IgD-negative memory B cell (primary cell): ENCODE results near the gene PACSIN3. TPM values are rescaled to one million over a fixed set of nuclear protein-coding genes. Genes with fewer than 3 reads are reported as not detected.

Source experiments
- H3K27ac Mint-ChIP-seq, 3 donors: one replicate each; pipeline ENCODE4 v1.8.0; 2020 to 2022; ENCODE audit warnings: mild to moderate bottlenecking in 3 of 3, mixed read lengths in 3 of 3, moderate library complexity in 1 of 3
- H3K27me3 Mint-ChIP-seq: one replicate; pipeline ENCODE4 v1.8.0; 2021; ENCODE audit warnings: mixed read lengths
- H3K36me3 Mint-ChIP-seq: one replicate; pipeline ENCODE4 v1.8.0; 2020; ENCODE audit warnings: mild to moderate bottlenecking, mixed read lengths
- H3K4me1 Mint-ChIP-seq, 3 donors: one replicate each; pipeline ENCODE4 v1.8.0; 2020 to 2022; ENCODE audit warnings: mixed read lengths in 3 of 3, mild to moderate bottlenecking in 1 of 3
- H3K4me3 Mint-ChIP-seq, 4 donors: one replicate each; pipeline ENCODE4 v1.8.0; 2020 to 2022; ENCODE audit warnings: mild to moderate bottlenecking in 4 of 4, mixed read lengths in 4 of 4, moderate library complexity in 3 of 4
- H3K9me3 Mint-ChIP-seq, 3 donors: one replicate each; pipeline ENCODE4 v1.8.0; 2020 to 2021; ENCODE audit warnings: mixed read lengths in 3 of 3, mild to moderate bottlenecking in 1 of 3
- polyA plus RNA-seq: library from polyadenylated mRNA; unstranded; fragments of 300-500 nt; fragmentation: Illumina TruSeq; gene quantifications from one replicate; pipeline ENCODE4 v1.2.3, GENCODE V29; 2021

PACSIN3 gene
- polyA plus RNA-seq, 1 donor from 2014 or later: not detected

DNA sequence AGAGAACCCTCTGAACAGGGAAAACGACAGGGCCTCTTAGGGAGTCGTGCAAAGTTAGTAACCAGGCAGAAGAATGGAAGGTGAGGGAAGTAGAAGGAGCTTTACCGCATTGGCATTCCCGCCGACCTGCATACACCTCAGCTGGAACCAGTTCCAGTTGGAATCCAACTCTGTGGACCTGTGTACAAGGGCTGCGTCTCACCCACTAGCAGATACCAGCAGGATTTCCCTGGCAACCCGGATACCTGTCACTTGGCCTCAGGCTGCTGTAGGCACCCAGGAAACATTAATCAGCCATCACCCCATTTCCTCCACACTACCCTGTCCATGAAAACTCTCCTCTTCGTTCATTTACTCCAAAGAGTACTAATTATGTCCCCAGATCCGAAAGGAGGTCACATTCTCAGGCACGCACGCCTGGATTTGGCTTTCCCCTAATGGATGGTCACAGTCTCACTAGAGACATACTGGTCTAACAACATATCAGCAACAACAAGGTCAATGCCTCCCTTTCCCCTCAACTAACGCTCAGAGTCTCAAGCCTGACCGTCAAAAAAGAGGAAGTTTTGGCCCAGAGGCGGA is 10.4 kb downstream of the PACSIN3 start:
- peaks cover 2% of the 10 kb centered on the region for H3K36me3 Mint-ChIP-seq
- no peaks in the 10 kb centered on the region for H3K27me3 Mint-ChIP-seq
- H3K4me1 Mint-ChIP-seq: peaks cover 19 to 27% (median 20%) of the 10 kb centered on the region in 3 donors
- H3K4me3 Mint-ChIP-seq: peak overlapping the region; percentile 97 to 100 (median 98)
- peaks cover 0 to 3% (median 0%) of the 10 kb centered on the region in 3 donors for H3K9me3 Mint-ChIP-seq
- peak overlapping the region; percentile 98 to 100 (median 99) for H3K27ac Mint-ChIP-seq

DNA sequence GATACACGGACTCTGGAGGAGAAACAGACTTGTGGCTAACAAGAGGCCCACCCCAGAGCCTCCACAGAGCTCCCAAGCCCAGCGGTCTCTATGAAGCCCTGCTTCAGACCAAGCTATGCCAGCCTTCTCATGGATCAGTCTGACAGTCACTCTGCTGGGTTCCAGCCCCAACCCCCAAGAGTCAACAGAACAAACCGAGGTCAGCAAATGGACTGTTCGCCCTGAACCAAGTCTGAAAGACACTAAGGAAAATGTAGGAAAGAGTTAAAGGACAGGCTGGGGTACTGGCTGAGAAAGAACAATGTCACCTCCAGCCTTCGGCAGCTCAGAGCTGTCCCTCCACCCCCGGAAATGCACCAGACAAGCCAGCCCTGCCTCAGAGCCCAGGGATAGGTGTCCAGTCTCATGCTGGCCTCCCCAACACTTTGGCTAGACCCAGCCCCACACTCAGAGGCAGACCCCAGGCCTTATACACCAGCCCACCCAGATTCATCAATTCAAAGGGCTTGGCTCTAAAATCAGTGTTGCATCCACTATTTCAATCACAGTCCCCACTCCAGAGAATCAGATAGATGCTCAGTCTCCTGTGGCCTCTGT is 13.4 kb downstream of the PACSIN3 start:
- H3K36me3 Mint-ChIP-seq: peaks cover 2% of the 10 kb centered on the region
- H3K9me3 Mint-ChIP-seq: peaks cover 0 to 3% (median 0%) of the 10 kb centered on the region in 3 donors
- peak overlapping the region in 2 of 4 donors; percentile 44 to 55 for H3K4me3 Mint-ChIP-seq
- H3K27ac Mint-ChIP-seq: peak overlapping the region in 1 of 3 donors; percentile 80
- no peaks in the 10 kb centered on the region for H3K27me3 Mint-ChIP-seq
- H3K4me1 Mint-ChIP-seq: peaks cover 13 to 22% (median 18%) of the 10 kb centered on the region in 3 donors

DNA sequence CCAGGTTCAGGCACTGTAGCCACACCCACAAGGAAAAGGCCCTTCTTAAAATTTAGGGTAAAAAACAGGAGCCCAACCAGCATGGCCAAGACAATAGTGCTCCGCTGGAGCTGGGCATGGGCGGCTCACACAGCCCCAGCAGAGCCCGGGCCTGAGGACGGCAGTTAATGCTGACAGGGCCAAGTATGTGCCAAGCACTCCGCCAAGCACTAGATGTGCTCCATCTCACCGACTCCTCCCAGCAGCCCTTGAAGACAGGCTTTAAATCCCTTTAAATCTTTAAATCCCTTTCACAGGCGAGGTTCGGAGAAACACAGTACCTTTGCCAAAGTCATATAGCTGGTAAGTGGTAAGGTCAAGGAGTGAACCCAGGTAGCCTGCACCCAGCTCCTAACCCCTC is 14.4 kb downstream of the PACSIN3 start:
- Mint-ChIP-seq H3K36me3 (peaks cover 2% of the 10 kb centered on the region), H3K27ac (peak overlapping the region; percentile 31 to 62 (median 58)), H3K4me3 (peak overlapping the region in 1 of 4 donors; percentile 60), H3K27me3 (no peaks in the 10 kb centered on the region), H3K4me1 (peaks cover 6 to 17% (median 11%) of the 10 kb centered on the region in 3 donors), H3K9me3 (no peaks in the 10 kb centered on the region)

DNA sequence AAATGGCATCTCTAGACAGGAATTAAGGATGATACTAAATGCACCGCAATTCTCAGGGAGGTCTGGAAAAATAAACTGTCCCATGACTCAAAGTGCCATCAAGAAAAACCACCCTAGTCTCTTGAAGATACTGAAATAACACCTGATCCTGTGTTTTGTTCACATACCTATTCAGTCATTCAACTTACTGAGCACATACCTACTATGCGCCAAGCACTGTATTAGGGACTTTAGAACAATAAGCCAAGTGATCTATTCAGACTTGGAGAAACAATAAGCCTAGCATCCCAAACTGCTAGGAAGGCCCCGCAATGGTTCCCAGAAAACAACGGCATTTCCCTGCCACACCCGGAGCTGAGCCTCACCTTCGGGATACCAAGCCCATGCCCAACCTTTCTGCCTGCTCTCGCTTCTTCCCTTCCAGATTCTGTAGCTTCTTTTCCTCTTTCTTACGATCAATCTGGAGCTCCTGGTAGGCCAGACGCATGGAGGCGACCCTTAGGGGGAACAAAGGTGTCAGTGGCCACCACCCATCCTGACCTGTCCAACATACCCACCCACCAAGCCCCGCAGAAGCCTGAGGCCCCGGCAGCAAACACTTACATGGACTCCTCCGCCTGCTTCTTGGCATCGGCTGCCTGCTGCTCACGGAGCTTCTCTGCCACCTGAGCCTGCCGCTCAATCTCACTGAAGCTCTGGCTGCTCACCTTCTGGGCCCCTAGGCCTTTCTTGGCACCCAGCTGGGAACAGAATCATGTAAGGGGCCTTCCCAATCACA is 15.0 kb downstream of the PACSIN3 start:
- H3K9me3 Mint-ChIP-seq: no peaks in the 10 kb centered on the region
- peak overlapping the region in 1 of 4 donors; percentile 55 for H3K4me3 Mint-ChIP-seq
- H3K4me1 Mint-ChIP-seq: peaks cover 6 to 17% (median 11%) of the 10 kb centered on the region in 3 donors
- peak overlapping the region in 2 of 3 donors; percentile 58 to 62 for H3K27ac Mint-ChIP-seq
- peaks cover 2% of the 10 kb centered on the region for H3K36me3 Mint-ChIP-seq
- no peaks in the 10 kb centered on the region for H3K27me3 Mint-ChIP-seq

DNA sequence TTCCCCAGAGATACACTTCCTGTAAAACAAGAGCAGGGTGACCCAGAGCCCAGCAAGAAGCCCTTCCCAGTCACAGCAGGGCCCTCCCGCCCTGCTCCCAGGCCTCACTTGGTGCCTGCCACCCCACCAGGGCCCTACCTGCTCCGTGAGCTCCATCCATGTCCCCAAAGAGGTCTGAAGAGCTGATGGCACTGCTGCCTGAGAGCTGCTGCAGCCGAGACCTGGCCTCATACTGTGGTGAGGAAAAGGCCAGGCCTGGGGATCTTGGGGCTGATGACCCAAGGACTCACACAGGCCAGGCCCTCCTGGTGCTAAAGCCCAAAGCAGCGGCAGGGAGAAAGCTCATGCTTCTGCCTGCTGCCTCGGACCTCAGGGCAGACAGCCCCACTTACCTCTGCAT is 19.9 kb downstream of the PACSIN3 start:
- Mint-ChIP-seq H3K4me1 (peaks cover 0 to 3% (median 0%) of the 10 kb centered on the region in 3 donors), H3K36me3 (no peaks in the 10 kb centered on the region), H3K27me3 (no peaks in the 10 kb centered on the region), H3K9me3 (no peaks in the 10 kb centered on the region), H3K4me3 (no peak overlapping the region), H3K27ac (peak overlapping the region in 1 of 3 donors; percentile 59)

DNA sequence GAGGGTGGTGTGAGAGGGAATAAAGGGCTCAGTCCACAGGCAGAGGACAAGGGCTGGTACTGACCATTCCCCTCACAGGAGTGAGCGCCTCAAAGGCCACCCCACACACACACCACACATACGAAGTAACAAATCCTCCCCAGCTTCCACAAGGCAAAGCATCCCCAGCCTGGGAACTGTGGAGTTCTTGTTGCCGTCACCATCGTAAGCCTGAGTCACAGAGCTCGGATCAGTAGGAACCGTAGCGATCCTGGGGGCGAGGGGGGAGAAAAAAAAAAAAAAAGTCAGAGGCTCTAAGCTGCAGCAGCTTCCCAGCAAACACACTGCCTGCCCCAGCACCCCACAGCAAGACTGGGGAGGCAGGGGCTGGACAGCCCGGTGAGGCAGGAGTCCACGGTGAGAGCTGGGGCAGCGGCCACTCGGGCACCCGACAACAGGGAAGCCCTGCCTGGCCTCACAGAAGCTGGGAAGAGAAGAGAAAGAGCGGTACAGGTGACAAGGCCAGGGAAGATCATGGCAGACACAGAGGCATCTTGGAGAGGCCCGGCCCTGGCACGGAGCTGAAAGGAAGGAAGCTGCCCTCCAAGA is 20.9 kb downstream of the PACSIN3 start:
- Mint-ChIP-seq H3K27ac (no peak overlapping the region), H3K4me3 (no peak overlapping the region)

DNA sequence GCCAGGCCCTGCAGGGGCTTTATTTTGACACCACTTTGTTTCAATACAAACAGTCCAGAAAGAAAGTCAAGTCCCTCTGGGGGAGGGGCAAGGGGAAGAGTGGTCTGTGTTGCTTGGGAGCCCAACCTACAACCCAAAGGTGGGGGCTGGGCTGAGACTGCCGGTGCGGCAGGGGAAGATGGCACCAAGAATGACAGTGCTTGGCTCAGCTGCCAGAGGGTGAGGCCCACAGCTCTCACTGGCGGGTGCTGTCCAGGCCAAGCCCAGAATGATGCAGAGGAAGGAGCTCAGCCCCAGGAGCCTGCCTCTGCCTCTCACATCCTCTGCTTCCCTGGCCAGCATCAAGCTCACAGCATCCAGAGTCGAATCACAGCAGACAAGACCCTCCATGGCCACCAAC is 21.9 kb downstream of the PACSIN3 start:
- no peak overlapping the region for H3K4me3 Mint-ChIP-seq

More for the DNA sequence above, 20.9 kb downstream of the PACSIN3 start:
- Mint-ChIP-seq H3K4me1 (no peaks in the 10 kb centered on the region), H3K27me3 (no peaks in the 10 kb centered on the region), H3K9me3 (no peaks in the 10 kb centered on the region), H3K36me3 (no peaks in the 10 kb centered on the region)

DNA sequence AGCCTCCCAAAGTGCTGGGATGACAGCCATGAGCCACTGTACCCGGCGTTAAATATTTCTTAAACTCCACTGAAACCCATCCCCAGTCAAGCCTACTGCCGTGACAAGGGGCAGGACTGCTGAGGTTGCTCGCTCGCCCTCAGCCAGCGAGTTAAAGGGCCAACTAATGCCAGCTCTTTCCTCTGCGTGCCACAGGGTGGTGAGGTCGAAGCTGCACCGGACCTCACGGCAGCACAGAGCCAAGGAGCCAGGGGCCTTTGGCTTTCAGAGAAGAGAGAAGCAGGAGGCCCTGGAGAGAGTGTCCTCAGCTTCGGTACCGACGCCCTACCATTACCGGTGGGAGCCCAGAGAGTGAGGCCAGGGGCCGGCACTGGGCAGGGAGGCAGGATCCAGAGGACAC is 22.3 kb downstream of the PACSIN3 start:
- no peak overlapping the region for H3K4me3 Mint-ChIP-seq
- no peaks in the 10 kb centered on the region for H3K36me3 Mint-ChIP-seq
- H3K4me1 Mint-ChIP-seq: no peaks in the 10 kb centered on the region
- peak overlapping the region in 1 of 3 donors; percentile 39 for H3K27ac Mint-ChIP-seq
- no peaks in the 10 kb centered on the region for H3K27me3 Mint-ChIP-seq
- H3K9me3 Mint-ChIP-seq: no peaks in the 10 kb centered on the region

More for the DNA sequence above, 21.9 kb downstream of the PACSIN3 start:
- Mint-ChIP-seq H3K36me3 (no peaks in the 10 kb centered on the region), H3K27me3 (no peaks in the 10 kb centered on the region), H3K4me1 (no peaks in the 10 kb centered on the region), H3K9me3 (no peaks in the 10 kb centered on the region), H3K27ac (no peak overlapping the region)

DNA sequence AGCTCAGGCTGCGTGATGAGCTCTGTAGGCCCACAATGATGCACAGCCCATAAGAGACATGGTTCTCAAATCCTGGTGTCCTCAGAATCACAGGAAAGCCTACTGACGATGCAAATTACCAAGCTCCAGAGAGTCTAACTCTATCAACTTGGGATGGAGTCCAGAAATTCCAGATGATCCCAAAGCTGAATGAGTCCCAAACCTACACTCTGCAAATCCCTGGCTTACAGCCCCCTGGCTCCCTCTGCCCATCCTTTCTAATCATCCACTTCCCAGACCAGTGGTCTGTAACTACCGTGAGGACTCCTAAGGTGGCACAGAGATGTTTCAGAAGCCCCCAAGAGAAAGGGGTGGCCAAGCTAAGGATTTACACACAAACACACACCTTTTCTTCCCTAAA is 23.0 kb downstream of the PACSIN3 start:
- no peaks in the 10 kb centered on the region for H3K4me1 Mint-ChIP-seq
- H3K36me3 Mint-ChIP-seq: no peaks in the 10 kb centered on the region
- H3K9me3 Mint-ChIP-seq: no peaks in the 10 kb centered on the region
- H3K27ac Mint-ChIP-seq: no peak overlapping the region
- no peak overlapping the region for H3K4me3 Mint-ChIP-seq
- no peaks in the 10 kb centered on the region for H3K27me3 Mint-ChIP-seq

DNA sequence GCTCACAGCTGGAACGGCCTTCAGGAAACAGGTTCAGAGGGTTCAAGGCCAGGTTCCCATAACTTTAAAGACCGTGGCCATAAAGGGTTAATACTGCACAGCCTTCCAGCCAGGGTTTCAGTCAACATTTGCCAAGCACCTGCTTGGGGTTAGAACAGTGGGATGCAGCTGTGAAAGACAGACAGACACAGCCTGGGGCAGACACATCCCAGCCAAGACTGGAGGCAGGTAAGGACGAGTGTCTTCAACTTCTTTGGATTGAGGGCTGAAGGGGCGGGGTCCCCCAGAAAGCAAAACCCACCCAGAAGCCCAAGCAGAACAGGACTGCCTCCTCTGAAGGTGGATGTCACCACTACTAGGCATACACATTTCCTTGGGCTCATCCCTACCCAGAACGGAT is 23.8 kb downstream of the PACSIN3 start:
- Mint-ChIP-seq H3K27me3 (no peaks in the 10 kb centered on the region), H3K36me3 (no peaks in the 10 kb centered on the region), H3K9me3 (no peaks in the 10 kb centered on the region), H3K27ac (no peak overlapping the region), H3K4me3 (no peak overlapping the region), H3K4me1 (no peaks in the 10 kb centered on the region)

DNA sequence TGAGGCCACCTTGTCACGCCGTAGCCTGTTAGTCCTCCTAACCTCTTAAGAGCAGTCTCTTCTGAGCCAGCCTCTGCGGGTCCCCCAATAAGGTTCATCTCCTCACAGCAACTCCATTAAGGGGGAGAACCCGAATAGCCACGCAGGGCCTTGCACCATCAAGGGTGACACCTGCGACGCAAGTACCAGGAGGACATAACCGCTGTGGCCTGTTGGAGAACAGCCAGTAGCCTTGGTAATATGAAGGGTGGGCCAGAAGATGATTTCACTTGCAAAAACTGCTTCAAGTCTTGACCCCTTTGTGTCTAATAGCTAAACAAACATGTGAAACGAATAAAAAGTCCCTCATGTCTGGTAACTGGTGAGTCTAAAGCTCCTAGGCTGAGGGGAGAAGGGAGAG is 24.3 kb downstream of the PACSIN3 start:
- Mint-ChIP-seq H3K27me3 (no peaks in the 10 kb centered on the region), H3K27ac (peak overlapping the region; percentile 39 to 57 (median 51)), H3K4me3 (no peak overlapping the region), H3K36me3 (no peaks in the 10 kb centered on the region), H3K9me3 (no peaks in the 10 kb centered on the region), H3K4me1 (no peaks in the 10 kb centered on the region)

DNA sequence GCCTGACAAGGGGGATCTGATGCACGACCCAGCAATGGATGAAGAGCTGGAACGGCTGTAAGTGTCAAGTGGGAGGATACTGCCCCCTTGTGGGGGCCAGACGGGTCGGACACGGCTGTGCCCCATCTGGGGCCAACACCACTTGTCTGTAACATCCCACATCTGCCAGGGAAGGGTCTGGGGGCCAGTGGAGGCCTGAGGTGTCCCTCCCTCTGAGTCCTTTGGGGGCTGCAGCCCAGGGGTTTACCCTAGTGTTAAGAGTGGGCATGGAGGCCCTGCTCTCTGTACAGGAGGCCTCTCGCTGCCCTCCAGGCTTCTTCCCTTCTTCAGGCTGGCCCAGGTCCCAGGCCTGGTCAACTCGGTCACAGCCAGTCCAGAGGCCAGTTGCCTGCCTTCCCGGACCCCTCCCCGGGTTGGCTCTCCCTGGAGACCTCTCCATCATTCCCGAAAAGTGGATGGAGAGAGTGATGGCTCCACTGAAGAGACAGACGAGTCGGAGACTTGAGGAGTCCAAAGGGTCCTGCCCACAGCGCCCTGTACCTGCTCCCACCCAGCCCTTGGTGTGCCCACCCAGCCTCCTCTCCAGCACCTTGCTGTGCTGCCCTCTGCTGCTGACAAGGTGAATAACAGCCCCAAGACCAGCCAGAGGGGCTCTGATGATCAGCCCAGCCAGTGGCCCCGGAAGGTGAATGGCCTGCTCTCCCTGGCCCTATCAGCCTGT is 24.9 kb downstream of the PACSIN3 start:
- H3K9me3 Mint-ChIP-seq: no peaks in the 10 kb centered on the region
- H3K36me3 Mint-ChIP-seq: no peaks in the 10 kb centered on the region
- H3K4me1 Mint-ChIP-seq: no peaks in the 10 kb centered on the region
- peak overlapping the region; percentile 39 to 57 (median 51) for H3K27ac Mint-ChIP-seq
- no peaks in the 10 kb centered on the region for H3K27me3 Mint-ChIP-seq
- H3K4me3 Mint-ChIP-seq: peak overlapping the region in 1 of 4 donors; percentile 9

DNA sequence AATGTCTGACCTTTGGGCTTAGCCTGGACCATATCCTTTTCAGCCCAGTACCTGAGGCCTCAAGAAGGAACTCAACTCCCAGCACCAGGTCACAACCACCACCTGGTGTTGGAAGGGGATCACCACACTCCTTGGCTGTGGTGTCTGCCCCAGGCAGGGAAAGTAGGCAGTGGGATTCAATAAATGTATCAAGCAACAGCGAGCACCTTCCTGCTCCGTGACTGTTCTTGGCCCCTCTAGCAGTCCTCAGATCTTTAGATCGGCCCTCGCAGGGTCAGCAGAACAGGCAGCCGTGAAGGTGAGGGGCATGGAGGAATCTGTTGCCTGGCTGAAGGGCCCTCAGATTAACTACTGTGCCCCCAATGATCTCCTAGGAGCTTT is 25.5 kb downstream of the PACSIN3 start:
- no peaks in the 10 kb centered on the region for H3K36me3 Mint-ChIP-seq
- peak overlapping the region in 1 of 4 donors; percentile 9 for H3K4me3 Mint-ChIP-seq
- H3K27me3 Mint-ChIP-seq: no peaks in the 10 kb centered on the region
- H3K9me3 Mint-ChIP-seq: no peaks in the 10 kb centered on the region
- H3K4me1 Mint-ChIP-seq: no peaks in the 10 kb centered on the region
- H3K27ac Mint-ChIP-seq: no peak overlapping the region

DNA sequence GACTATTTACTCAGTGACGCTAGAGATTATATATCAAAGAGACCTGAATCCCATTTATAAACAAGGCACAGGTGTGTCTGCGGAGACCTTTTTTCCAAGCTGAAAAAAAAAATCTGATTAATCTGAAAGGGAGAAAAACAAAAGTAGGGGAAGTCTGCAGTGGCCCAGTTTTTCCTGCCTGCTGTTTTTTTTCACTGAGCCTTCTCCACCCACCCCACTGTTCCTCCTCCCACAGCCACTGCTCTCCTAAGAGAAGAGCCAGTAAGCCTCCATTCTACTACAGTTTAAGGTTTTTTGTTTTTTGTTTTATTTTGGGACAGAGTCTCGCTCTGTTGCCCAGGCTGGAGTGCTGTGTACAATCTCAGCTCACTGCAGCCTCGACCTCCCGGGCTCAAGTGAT is 28.0 kb downstream of the PACSIN3 start:
- Mint-ChIP-seq H3K9me3 (no peaks in the 10 kb centered on the region), H3K36me3 (no peaks in the 10 kb centered on the region), H3K4me3 (no peak overlapping the region), H3K27ac (peak overlapping the region in 1 of 3 donors; percentile 31), H3K27me3 (no peaks in the 10 kb centered on the region), H3K4me1 (peaks cover 5 to 11% (median 6%) of the 10 kb centered on the region in 3 donors)
